GM18861 (cell line): Measurements from ENCODE around the gene DCANP1.

ENCODE experiments used
- ATAC-seq: cut with Tn5 transposase; IDR thresholded peaks from one replicate; pipeline ENCODE4 v1.9.1; 2021; ENCODE audit not compliant: unreplicated experiment

Gene DCANP1

GRCh38 chr5:135442431-135443160 lies 4.6 kb downstream of the DCANP1 start:
- no peak for ATAC-seq

- no peak for ATAC-seq
Observed at GRCh38 chr5:135441919-135442318, 5.2 kb downstream of the DCANP1 start.

DNA sequence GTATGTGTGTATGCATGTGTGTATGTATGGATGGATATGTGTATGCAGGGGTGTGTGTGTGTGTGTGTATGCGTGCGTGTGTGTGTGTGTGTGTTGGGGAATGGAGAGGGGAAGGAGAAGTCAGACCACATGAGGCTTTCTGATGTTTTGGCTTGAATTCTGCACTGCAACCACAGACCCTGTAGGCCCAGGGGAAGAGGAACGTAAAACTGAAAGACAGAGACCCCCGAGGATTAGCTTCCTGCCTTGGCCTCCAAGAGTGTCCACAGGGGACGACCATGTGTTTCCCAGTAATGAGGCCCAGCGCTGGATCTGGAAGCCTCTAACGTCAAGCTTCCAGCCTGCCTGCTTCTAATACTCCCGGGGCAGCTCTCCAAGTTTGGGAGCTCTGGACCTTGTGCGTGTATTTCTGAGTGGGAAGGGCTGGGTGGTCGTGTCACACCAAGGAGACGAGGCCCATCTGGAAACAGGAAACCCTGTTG lies 5.8 kb downstream of the DCANP1 start:
- ATAC-seq = no peak

- no peak for ATAC-seq
Observed at GRCh38 chr5:135440916-135441315, 6.2 kb downstream of the DCANP1 start.

GRCh38 chr5:135439231-135440205 lies 7.6 kb downstream of the DCANP1 start:
- ATAC-seq = no peak

DNA sequence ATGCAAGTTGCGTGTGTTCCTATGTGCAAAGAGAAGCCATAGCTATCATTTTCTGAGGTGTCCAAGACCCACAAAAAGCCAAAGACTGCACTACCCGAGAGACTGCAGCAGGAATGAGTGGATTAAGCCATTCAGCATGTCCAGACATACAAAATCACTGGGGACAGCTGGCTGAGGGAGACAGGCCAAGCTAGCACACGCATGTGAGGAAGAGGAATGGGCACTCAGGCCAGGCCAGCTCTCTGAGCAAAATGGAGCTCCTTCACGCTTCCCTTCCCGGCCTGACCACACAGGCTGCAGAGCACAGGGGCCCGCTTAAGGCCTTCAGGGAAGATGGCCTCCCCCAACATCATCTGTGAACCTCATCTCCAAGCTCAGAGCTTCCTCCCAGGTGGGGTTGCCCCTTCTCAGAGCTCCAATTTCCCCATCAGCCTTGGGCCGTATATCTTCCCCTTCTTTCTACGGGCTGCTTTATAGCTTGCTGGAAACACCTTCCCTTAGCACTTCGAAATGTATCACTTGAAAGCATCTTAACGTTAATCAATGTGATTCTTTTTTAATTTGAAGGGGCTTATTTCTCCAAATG lies 8.4 kb downstream of the DCANP1 start:
- no peak for ATAC-seq

DNA sequence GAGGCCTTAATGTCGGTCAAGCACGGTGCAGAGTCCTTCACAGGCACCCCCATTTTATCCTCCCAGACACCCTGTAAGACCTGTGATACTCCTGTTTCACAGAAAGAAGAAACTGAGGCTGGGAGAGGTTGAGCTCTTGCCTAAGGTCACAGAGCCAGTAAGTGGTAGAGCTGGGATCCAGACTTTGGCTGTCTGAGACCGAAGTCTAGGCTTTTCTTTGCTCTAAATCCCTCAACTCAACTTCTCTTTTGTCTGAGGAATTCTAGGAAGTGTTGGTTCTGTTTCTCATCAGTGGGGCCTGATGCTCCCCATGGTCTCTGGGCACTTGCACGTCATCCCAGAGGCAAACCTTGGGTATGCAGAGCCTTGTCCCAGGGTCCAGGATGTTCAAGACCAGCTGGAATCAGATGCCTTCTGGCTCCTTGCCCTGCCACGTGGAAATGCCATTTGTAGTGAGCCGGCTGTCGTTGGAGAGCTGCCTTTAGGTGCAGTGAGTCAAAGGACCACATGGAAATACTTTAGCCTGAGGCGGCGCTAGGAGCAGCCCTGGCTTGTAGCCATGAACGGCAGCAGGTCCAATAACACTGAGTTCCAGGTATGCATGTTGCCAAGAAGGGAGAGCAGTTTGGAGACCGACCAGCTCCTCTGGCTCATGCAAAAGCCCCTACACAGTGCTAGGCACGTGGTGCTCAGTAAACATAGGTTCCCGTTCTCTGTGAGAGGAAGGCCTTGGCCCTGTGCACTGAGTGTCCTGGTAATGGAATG lies 9.2 kb downstream of the DCANP1 start:
- no peak for ATAC-seq

DNA sequence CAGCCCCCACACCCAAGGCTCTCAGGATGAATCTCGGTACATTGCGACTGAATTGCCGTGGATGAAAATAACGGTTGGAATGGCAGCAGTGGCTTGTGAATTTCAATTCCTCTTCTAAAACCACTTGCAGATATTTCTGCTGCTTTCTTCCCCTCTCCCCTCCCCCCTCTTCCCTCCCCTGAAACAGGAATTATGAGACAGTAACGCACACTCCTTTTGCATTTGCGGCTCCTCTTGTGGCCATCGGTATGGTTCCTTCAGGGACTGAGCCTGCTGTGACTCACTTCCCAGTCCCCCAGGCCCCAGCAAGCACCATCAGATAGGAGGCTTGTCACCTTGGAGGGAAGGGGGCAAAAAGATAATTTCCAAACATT lies 9.7 kb downstream of the DCANP1 start:
- ATAC-seq = no peak

DNA sequence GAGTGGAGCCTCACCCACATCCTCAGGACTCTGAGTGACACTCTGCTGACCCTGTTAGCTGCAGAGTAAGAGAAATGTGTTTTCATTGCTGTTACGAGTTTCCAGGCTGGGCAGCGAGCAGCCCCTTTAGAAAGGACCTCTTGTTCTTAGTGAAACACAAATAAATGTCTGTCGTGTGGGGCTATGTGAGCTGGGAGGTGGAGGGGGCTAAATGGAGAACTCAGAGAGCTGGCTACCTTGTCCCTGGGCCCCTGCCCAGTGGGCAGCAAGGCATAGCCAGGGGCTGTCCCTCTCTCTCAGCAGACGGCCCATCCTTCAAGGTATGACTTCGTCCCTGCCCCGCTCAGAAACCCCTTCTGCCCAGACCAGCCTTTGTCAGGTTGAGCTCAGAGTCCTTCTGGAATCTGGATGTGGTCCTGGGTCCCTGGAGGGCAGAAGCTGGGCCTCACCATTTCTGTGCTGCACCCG lies 10.2 kb downstream of the DCANP1 start:
- ATAC-seq = no peak

DNA sequence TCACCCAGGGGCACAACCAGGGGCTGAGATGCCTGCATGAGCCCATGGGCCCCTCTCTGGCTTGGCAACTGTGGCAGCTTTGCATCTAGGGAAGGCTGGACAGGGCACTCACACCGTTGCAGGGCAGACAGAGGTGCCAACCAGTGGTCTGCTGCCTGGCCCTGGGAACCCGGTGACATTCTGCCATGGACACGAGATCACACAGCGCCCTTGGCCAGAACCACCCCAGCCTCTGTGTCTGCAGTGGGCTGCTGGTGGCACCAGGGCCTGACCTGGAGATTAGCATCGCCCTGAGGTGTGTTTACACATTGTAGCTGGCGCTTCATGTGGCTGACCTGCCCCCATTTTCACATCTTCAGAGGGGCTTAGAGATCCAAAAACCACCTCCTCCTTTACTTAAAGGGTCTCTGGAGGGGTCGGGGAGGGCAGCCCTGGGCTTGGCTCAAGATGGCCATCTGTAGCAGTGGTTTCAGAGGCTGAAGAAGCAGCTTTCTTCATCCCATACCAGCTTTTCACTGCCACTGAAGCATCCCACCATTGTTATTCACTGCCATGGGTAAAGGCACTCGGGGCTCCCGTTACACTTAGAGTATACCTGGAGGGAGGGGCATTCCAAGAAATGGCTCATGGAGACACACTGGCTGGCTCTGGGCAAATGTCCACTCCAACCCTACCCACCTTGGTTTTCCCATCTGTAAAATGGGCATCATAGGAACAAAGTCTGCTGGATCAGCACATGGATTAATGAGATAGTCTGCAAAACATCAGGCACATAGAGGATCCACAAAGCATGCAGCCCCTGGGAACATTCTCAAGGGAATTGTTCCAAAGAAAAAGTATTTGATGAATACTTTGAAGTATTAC lies 11.4 kb downstream of the DCANP1 start:
- no peak for ATAC-seq

DNA sequence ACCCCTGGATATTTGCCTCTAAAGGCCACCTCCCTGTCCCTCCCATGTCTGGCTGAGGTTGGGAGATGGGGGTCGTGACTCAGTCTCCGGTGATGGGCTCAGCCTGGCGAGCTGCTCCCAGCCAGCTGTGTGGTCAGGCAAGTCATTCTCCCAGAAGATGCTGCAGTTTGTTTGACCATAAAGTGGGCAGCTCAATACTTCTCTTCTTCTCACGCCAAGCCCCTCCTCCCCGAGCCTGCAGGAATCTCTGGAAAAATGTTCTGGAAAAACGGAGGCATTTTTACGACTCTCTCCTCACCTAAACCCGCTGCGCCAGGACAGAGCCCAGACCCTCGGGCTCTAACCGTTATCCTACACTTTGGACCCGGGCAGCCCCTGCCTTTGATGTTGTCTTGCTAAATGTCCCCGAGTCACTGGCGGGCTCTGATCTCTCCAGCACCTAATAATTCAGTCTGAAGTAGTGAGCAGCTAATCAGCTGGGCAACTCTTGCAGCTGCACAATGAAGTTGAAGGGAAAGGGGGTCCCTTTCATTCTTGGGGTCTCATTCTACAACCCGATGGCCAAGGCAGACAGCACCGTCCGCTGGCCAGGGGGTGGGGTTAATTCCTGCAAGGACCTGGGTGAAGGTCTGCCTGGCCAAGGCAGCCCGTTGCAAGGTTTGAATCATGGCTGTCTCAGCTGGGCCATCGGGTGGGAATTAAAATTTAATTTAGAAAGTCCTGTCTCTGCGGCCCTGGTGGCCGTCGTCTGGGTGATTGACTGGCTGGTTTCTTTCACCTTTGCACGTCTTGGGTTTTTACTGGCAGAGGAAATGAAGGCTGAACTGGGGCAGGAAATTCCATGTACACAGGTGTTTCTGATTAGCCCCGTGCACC lies 12.3 kb downstream of the DCANP1 start:
- no peak for ATAC-seq

- ATAC-seq = no peak
Observed at GRCh38 chr5:135433681-135434426, 13.3 kb downstream of the DCANP1 start.

- no peak for ATAC-seq
Observed at GRCh38 chr5:135432113-135432512, 15.0 kb downstream of the DCANP1 start.

DNA sequence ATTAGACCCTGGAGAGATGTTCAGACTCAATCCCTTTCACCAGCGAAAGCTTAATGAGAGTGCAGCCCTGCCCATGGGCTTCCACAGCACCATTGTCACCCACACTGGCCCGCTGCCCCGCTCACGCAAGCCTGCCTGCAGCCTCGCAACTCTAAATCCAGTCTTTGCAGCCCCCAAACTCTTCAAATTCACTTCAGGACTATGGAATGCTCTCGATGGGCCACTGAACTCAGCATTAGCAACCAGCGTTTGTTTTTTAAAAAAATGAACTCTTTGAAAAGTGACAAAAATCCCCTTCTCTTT lies 17.1 kb downstream of the DCANP1 start:
- ATAC-seq = no peak

- no peak for ATAC-seq
Observed at GRCh38 chr5:135429301-135430134, 17.6 kb downstream of the DCANP1 start.

GRCh38 chr5:135428586-135428985 lies 18.6 kb downstream of the DCANP1 start:
- ATAC-seq = no peak
